MG63 (cell line): Measurements from ENCODE around the gene SYTL3. TPM values are rescaled to one million over a fixed set of nuclear protein-coding genes. Genes with fewer than 3 reads are reported as not detected.
A peak's percentile ranks its signal among the peaks of the same experiment; 100 is the strongest.
"Not testable (repeated sequence)": the region's sequence is repeated elsewhere in the genome, so short reads cannot be mapped to it uniquely, and the experiment has no call there.

Experiments used
- DNase-seq: peaks from one replicate; pipeline ENCODE4 v3.0.0-alpha.2; 2020
- H3K27me3 ChIP-seq: fragments of 250-450 bp; sonication (Bioruptor Pico); 2 replicates; pipeline ENCODE4 v1.5.1; 2020; ENCODE audit warnings: mild to moderate bottlenecking, moderate library complexity
- H3K36me3 ChIP-seq: fragments of 250-450 bp; sonication (Bioruptor Pico); 2 replicates; pipeline ENCODE4 v1.5.1; 2020; ENCODE audit warnings: mild to moderate bottlenecking, moderate library complexity
- H3K4me3 ChIP-seq: fragments of 250-450 bp; sonication (Bioruptor Pico); 2 replicates; pipeline ENCODE4 v1.5.1; 2020; ENCODE audit warnings: mild to moderate bottlenecking, moderate library complexity
- H3K9me3 ChIP-seq: fragments of 250-450 bp; sonication (Bioruptor Pico); 2 replicates; pipeline ENCODE4 v1.5.1; 2020; ENCODE audit warnings: mild to moderate bottlenecking, moderate library complexity
- total RNA-seq: library from RNA; depleted of rRNA; stranded (reverse); fragments of >200 nt; shearing (Covaris generic); gene quantifications from 2 replicates; pipeline ENCODE4 v1.2.3, GENCODE V29; 2014; ENCODE audit warnings: low replicate concordance

The SYTL3 gene
- total RNA-seq, 1 experiment from 2014 or later = 7.7 TPM

GRCh38 chr6:158631678-158632537 lies 17.9 kb upstream of the SYTL3 start:
- H3K9me3 ChIP-seq = no peaks in the 10 kb centered on the region
- H3K4me3 ChIP-seq = no peak overlapping the region
- DNase-seq = peak; percentile 17
- no peaks in the 10 kb centered on the region for H3K27me3 ChIP-seq
- peaks cover 68% of the 10 kb centered on the region for H3K36me3 ChIP-seq

DNA sequence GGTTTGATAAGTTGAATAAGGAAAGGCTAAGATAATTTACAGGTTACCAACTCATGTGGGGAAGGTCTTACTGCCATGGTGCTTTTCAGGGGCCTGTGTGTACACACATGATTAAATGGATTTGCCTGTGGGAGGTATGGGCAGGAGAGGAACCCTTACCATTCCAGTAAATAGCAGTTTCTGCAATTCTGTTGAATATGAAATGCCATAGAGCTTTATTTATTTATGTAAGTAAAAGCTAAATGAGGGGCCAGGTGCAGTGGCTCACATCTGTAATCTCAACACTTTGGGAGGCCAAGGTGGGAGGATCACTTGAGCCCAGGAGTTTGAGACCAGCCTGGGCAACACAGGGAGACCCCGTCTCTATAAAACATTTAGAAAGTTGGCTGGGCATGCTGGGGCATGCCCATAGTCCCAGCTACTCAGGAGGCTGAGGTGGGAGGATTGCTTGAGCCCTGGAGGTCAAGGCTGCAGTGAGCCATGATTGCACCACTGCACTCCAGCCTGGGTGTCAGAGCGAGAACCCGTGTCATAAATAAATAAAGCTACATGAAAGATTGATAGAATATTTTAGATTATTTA lies 17.2 kb upstream of the SYTL3 start:
- not testable (repeated sequence) for DNase-seq, H3K4me3 ChIP-seq, H3K9me3 ChIP-seq, H3K27me3 ChIP-seq
- peaks cover 73% of the 10 kb centered on the region for H3K36me3 ChIP-seq

- peaks cover 76% of the 10 kb centered on the region for H3K36me3 ChIP-seq
These were observed 16.7 kb upstream of the SYTL3 start for GRCh38 chr6:158633127-158633526.

GRCh38 chr6:158634695-158635426 lies 15.0 kb upstream of the SYTL3 start:
- Histone ChIP-seq H3K9me3 (no peaks in the 10 kb centered on the region), H3K4me3 (no peak overlapping the region), H3K36me3 (peaks cover 82% of the 10 kb centered on the region), H3K27me3 (no peaks in the 10 kb centered on the region)
- no peak for DNase-seq

More at GRCh38 chr6:158633127-158633526, 16.7 kb upstream of the SYTL3 start:
- H3K4me3 ChIP-seq = no peak overlapping the region
- no peak for DNase-seq
- no peaks in the 10 kb centered on the region for H3K9me3 ChIP-seq
- H3K27me3 ChIP-seq = no peaks in the 10 kb centered on the region

DNA sequence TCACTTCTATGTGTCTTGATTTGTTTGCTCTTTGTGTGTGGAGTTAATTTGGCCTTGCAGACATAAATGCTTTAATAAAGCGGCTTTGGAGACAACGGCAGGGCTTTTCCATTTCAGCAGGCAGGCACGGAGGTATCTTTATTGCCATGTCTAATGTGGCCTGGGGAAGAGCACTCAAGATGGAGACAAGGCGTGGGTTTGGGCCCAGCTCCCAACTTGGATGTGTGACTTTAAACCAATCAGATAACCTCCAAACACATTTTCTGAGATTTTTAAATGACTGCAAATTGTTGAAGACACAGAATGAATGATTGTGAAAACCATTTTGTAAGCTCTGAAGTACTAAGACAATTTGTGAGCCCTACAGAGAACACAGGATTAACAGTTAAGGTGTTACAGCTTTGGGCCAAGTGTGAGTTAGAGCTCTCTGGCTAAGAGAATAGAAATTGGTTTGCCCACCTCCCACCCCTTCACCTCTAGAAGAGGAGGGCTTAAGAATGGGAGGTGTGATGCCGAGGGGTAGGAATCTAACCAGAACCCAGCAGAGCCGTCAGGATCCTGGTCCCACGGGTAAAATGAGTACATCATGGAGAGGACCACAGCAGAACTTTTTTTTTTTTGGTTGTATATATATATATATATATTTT lies 14.3 kb upstream of the SYTL3 start:
- peaks cover 83% of the 10 kb centered on the region for H3K36me3 ChIP-seq
- no peaks in the 10 kb centered on the region for H3K27me3 ChIP-seq
- H3K4me3 ChIP-seq = no peak overlapping the region
- no peaks in the 10 kb centered on the region for H3K9me3 ChIP-seq
- no peak for DNase-seq

DNA sequence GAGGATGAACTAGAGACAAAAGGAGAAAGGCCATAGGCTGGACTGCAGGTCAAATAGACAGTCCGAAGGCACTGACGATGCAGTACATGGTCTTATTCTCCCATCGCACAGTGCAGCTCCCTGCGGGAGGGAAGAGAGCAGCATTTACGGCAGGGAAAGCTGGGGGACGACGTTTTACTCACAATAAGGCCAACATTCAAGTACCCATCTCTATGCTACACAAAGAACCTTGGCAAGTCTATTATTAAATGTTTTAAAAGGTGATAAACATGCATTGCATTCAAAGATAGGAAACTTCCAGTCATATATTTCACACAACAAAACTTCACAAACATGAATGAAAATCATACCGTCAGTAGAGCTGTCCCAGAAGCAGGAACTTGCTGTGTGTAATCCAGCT lies 13.1 kb upstream of the SYTL3 start:
- DNase-seq = no peak
- Histone ChIP-seq H3K4me3 (no peak overlapping the region), H3K27me3 (no peaks in the 10 kb centered on the region), H3K36me3 (peaks cover 84% of the 10 kb centered on the region), H3K9me3 (no peaks in the 10 kb centered on the region)

- H3K36me3 ChIP-seq = peaks cover 70% of the 10 kb centered on the region
- H3K9me3 ChIP-seq = no peaks in the 10 kb centered on the region
- no peak overlapping the region for H3K4me3 ChIP-seq
- H3K27me3 ChIP-seq = no peaks in the 10 kb centered on the region
- DNase-seq = no peak
These were observed 11.5 kb upstream of the SYTL3 start for GRCh38 chr6:158638324-158638854.

GRCh38 chr6:158639056-158639455 lies 10.8 kb upstream of the SYTL3 start:
- Histone ChIP-seq H3K36me3 (peaks cover 70% of the 10 kb centered on the region), H3K9me3 (no peaks in the 10 kb centered on the region), H3K27me3 (no peaks in the 10 kb centered on the region), H3K4me3 (no peak overlapping the region)
- DNase-seq = no peak

- Histone ChIP-seq H3K9me3 (no peaks in the 10 kb centered on the region), H3K27me3 (no peaks in the 10 kb centered on the region), H3K36me3 (peaks cover 56% of the 10 kb centered on the region), H3K4me3 (no peak overlapping the region)
- no peak for DNase-seq
These were observed 9.3 kb upstream of the SYTL3 start for GRCh38 chr6:158640519-158640918.

DNA sequence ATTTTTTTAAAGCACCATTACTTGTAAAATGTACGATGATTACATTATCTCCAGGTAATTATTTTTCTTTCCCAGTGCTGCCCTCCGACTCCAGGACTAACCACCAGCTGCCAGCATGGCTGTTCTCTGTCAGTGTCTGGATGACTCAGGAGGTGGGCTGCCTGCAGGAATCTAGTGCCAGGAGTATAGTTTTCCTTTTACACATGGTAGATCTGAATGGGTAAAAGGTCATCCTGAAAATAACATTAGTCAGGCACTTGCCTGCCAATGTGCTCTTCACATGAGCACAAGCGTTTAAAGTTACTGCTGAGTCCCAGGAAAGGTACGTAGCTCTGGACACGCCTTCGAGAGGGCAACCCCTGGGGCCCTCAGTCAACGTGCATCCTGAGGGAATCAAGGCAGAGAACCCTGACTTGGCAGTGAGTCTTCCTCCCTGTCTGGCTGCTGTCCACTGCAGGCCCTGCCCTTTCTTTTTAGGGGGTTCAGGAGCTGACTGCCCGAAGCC lies 7.7 kb upstream of the SYTL3 start:
- no peaks in the 10 kb centered on the region for H3K9me3 ChIP-seq
- H3K27me3 ChIP-seq = no peaks in the 10 kb centered on the region
- peaks cover 42% of the 10 kb centered on the region for H3K36me3 ChIP-seq
- peak; percentile 96 for DNase-seq
- H3K4me3 ChIP-seq = peak overlapping the region; percentile 85

DNA sequence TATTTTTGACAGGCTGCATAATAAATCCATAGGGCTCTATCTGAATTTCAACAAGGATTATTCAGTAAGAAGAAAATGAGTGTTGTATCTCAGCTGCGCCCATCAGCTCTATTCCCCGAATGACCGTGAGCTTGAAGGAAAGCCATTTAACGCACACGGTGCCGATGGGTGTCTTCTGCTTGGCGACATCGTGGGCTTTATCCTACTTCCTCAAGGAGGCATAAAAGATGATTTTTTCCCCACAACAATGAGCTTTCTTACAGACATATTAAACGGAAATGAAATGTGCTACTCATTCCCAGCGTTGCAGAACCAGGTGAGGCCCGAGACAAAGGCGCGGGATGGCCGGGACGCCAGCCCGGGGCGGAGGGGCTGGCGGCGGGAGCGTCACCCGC lies 6.0 kb upstream of the SYTL3 start:
- H3K36me3 ChIP-seq = peaks cover 33% of the 10 kb centered on the region
- peak overlapping the region; percentile 85 for H3K4me3 ChIP-seq
- no peak for DNase-seq
- H3K27me3 ChIP-seq = no peaks in the 10 kb centered on the region
- no peaks in the 10 kb centered on the region for H3K9me3 ChIP-seq

GRCh38 chr6:158644231-158645063 lies 5.4 kb upstream of the SYTL3 start, which contains the start of gene DYNLT1:
Gene DYNLT1 (minus strand): TSS chr6:158644743. CDS start chr6:158644708, 35 bp downstream.
- peaks cover 27% of the 10 kb centered on the region for H3K36me3 ChIP-seq
- H3K4me3 ChIP-seq = peak within 1 kb of the TSS; percentile 85
- DNase-seq = peak; percentile 96
- no peaks in the 10 kb centered on the region for H3K9me3 ChIP-seq
- H3K27me3 ChIP-seq = no peaks in the 10 kb centered on the region

- DNase-seq = no peak
- peaks cover 20% of the 10 kb centered on the region for H3K36me3 ChIP-seq
- H3K4me3 ChIP-seq = peak overlapping the region; percentile 85
- H3K27me3 ChIP-seq = no peaks in the 10 kb centered on the region
- H3K9me3 ChIP-seq = no peaks in the 10 kb centered on the region
These were observed 4.5 kb upstream of the SYTL3 start for GRCh38 chr6:158645064-158646022.

DNA sequence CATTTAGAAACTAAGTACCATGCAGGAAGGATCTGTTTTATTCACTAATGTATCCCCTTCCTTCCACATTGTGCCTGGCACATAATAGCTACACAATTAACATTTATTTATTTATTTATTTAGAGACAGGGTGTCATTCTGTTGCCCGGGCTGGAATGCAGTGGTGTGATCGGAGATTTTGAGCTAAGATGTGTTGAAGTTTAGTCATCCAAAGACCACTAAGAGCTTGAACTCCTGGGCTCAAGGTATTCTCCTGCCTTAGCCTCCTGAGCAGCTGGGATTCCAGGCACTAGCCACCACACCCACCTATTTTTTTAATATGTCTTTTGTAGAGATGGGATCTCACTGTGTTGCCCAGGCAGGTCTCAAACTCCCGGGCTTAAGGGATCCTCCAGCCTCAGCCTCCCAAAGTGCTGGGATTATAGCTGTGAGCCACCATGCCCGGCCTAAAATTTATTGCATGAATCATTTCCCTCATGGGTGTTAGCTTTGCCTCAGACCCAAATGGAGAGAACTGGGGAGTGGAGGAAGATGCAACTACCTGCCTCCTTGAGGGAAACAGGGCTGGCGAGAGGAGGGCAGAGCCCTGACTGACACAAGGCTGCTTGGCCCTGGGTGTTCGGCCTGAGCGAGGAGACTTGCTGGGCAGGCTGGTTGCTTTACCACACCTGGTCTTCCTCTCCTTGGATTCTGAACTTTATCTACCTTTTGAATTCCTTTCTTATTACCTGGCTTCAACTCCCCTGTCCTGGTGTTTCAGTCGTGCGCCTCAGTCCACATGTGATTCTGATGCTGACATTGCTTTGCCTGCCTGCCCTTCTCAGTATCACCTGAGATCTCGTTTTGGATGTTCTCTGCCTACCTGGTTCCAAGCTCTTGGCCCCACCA lies 3.6 kb upstream of the SYTL3 start:
- H3K4me3 ChIP-seq = no peak overlapping the region
- H3K27me3 ChIP-seq = no peaks in the 10 kb centered on the region
- peaks cover 10% of the 10 kb centered on the region for H3K36me3 ChIP-seq
- H3K9me3 ChIP-seq = no peaks in the 10 kb centered on the region
- peak; percentile 16 for DNase-seq
